Rectal smooth muscle tissue (tissue), 1 donor: ENCODE results near the gene CACNB2.
"Not testable (repeated sequence)": the region's sequence is repeated elsewhere in the genome, so short reads cannot be mapped to it uniquely, and the experiment has no call there.

Experiments
- H3K27ac ChIP-seq: one replicate; pipeline ENCODE4 v1.7.0; 2013; ENCODE audit warnings: low read depth, low read length, inconsistent platforms
- H3K27me3 ChIP-seq: one replicate; pipeline ENCODE4 v1.7.0; 2013; ENCODE audit warnings: low read length; ENCODE audit not compliant: control insufficient read depth, insufficient read depth
- H3K36me3 ChIP-seq: one replicate; pipeline ENCODE4 v1.7.0; 2013; ENCODE audit warnings: low read length; ENCODE audit not compliant: control insufficient read depth, insufficient read depth
- H3K4me1 ChIP-seq: one replicate; pipeline ENCODE4 v1.7.0; 2013; ENCODE audit warnings: low read length; ENCODE audit not compliant: control insufficient read depth, insufficient read depth
- H3K4me3 ChIP-seq: one replicate; pipeline ENCODE4 v1.7.0; 2013; ENCODE audit warnings: low read length
- H3K9ac ChIP-seq: one replicate; pipeline ENCODE4 v1.7.0; 2013; ENCODE audit warnings: low read length

CACNB2 gene

DNA sequence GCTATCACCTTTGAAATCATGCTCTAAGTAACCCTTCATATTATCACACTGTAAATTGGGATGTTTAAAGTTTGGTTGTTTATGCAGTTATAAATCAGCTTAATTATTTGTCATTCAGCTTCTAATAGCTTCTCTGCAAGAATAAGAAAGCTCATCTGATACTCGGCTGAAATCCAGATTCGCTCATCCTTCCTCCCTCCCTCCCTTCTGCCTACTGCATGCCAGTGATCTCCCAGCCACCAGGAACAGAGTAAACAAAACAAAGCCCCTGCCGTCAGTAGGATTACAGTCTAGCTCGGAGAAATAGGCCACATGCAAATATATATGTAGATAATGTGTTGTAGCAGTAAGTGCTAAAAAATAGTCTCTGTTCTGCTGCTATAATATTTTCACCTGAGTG is 299.4 kb downstream of the CACNB2 start:
- H3K9ac ChIP-seq, result no peak overlapping the region
- no peak overlapping the region for H3K4me3 ChIP-seq
- H3K27ac ChIP-seq, result no peak overlapping the region
- no peaks in the 10 kb centered on the region for H3K4me1 ChIP-seq
- H3K36me3 ChIP-seq, result no peaks in the 10 kb centered on the region
- H3K27me3 ChIP-seq, result no peaks in the 10 kb centered on the region

GRCh38 chr10:18445635-18446034 is 305.4 kb downstream of the CACNB2 start:
- not testable (repeated sequence) for H3K27ac ChIP-seq, H3K4me1 ChIP-seq, H3K4me3 ChIP-seq, H3K9ac ChIP-seq, H3K27me3 ChIP-seq, H3K36me3 ChIP-seq

- Histone ChIP-seq H3K27ac (no peak overlapping the region), H3K36me3 (no peaks in the 10 kb centered on the region), H3K27me3 (no peaks in the 10 kb centered on the region), H3K9ac (no peak overlapping the region), H3K4me1 (no peaks in the 10 kb centered on the region), H3K4me3 (no peak overlapping the region)
These were observed 306.0 kb downstream of the CACNB2 start for GRCh38 chr10:18446205-18446604.

DNA sequence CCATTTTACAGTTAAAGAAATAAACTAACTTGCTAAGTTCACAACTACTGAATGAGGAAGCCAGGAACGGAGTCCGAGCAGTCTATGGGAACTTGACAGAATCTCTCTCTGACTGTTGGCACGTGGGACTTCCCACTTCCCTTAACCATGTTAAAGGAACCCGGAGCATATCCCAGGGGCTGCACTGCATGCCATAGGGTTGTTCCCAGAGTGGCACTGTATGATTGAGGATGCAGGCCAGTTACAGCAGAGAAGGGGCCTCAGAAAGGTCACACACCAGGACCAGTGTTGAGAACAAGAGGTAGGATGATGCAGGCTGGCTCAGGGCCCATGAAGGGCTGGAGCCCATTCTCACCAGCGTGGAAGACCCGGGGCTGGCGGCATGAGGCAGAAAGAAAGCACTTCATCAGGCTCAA is 309.4 kb downstream of the CACNB2 start:
- no peak overlapping the region for H3K9ac ChIP-seq
- H3K36me3 ChIP-seq, result no peaks in the 10 kb centered on the region
- no peak overlapping the region for H3K27ac ChIP-seq
- no peak overlapping the region for H3K4me3 ChIP-seq
- no peaks in the 10 kb centered on the region for H3K4me1 ChIP-seq
- H3K27me3 ChIP-seq, result no peaks in the 10 kb centered on the region

DNA sequence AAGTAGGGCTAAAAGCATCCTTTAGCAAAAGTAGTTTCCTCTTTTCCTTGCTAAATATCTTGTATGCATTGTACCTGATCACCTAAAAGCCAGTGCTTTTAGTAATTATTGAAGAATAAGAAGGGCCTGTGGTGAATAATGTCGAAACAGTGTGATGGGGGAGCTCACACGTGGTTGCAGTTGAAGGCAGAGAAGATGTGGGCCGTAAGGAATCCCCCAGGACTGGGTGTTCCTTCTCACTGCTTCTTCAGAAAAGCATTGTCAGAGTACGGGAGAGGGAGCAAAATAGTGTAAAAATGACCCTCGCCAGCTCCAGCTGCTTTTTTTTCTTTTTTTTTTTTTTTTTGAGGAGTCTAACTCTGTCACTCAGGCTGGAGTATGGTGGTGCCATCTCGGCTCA is 310.1 kb downstream of the CACNB2 start:
- Histone ChIP-seq H3K27ac (no peak overlapping the region), H3K27me3 (no peaks in the 10 kb centered on the region), H3K9ac (no peak overlapping the region), H3K4me3 (no peak overlapping the region), H3K36me3 (no peaks in the 10 kb centered on the region), H3K4me1 (no peaks in the 10 kb centered on the region)

DNA sequence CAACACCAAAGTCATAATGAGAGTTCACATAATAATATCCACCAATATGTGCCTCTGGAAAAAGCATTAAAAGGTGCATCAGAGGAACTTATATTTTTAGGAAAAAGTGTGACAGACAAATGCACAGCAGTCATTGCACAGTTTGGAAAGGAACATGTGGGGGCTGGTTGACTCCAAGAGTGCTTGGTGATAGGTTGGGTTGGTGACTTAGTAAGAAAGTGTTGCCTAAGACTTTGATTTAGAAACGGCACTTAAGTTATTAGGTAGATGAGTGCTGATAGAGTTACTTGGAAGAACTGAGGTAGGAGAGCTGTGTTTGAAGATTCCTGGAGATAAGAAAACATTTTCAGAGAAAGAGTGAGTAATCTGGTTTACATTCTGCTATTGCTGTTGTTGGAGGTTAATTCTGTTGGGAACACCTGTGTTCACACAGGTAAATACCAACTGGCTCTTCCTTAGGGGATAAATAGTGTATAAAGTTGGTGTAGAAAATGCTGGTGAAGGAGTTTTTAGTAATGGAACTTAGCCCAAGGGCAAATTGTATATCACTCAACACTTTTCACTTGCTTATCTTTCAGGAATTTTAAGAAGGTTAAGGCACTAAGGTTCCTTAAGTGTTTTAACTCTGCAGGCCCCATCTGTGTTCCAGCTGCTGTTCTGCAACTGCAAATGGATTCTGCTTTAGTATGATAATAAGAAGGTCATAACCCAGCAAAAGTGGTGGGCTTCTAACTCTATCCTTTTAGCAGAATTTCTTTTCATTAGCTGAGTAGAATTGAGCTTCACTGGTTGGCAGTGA is 315.1 kb downstream of the CACNB2 start:
- no peaks in the 10 kb centered on the region for H3K4me1 ChIP-seq
- no peak overlapping the region for H3K9ac ChIP-seq
- no peaks in the 10 kb centered on the region for H3K27me3 ChIP-seq
- H3K36me3 ChIP-seq, result no peaks in the 10 kb centered on the region
- no peak overlapping the region for H3K27ac ChIP-seq
- H3K4me3 ChIP-seq, result no peak overlapping the region

DNA sequence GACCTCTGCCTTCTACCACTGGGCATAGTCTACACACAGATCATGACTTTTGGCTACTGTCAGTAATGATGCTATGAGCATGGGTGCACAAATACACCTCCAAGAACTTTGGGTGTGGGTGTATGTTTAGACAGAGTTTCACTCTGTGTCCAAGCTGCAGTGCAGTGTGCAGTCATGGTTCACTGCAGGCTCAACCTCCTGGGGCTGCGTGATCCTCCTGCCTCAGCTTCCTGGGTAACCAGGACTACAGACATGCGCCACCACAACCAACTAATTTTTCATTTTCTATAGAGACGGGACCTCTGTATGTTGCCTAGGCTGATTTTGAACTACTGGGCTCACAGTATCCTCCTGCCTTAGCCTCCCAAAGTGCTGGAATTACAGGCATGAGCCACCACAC is 316.8 kb downstream of the CACNB2 start:
- Histone ChIP-seq H3K4me1 (no peaks in the 10 kb centered on the region), H3K4me3 (no peak overlapping the region), H3K36me3 (no peaks in the 10 kb centered on the region), H3K27ac (no peak overlapping the region), H3K9ac (no peak overlapping the region), H3K27me3 (no peaks in the 10 kb centered on the region)

GRCh38 chr10:18460032-18460431 is 319.8 kb downstream of the CACNB2 start:
- no peak overlapping the region for H3K27ac ChIP-seq
- no peaks in the 10 kb centered on the region for H3K4me1 ChIP-seq

DNA sequence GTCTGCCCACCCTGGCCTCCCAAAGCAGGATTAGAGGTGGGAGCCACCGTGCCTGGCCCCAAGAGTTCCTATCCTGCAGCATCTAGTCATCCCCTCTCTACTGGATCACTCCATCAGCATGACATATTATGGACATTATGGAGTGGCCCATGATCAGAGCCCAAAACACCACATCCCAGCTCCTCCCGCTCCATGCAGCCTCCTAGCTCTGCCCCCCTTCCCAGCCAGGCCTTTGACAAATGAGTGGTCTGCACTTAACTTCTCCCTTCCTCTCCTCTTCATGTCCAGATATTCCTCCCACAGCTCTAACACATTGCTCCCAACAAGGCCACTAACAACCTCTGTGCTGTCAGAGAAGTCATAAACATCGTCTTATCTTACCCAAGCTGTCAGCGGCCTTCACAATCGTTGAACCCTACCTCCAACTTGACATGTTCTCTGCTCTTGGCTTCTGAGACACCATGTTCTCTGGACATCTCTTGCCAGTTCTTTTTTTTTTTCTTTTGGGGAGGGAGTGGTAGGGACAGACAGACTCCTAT is 323.5 kb downstream of the CACNB2 start:
- H3K27ac ChIP-seq, result no peak overlapping the region
- no peak overlapping the region for H3K4me3 ChIP-seq
- no peaks in the 10 kb centered on the region for H3K36me3 ChIP-seq
- no peaks in the 10 kb centered on the region for H3K27me3 ChIP-seq
- H3K9ac ChIP-seq, result no peak overlapping the region
- no peaks in the 10 kb centered on the region for H3K4me1 ChIP-seq

More at GRCh38 chr10:18460032-18460431, 319.8 kb downstream of the CACNB2 start:
- Histone ChIP-seq H3K9ac (no peak overlapping the region), H3K4me3 (no peak overlapping the region), H3K27me3 (no peaks in the 10 kb centered on the region), H3K36me3 (no peaks in the 10 kb centered on the region)

GRCh38 chr10:18469125-18469524 is 328.9 kb downstream of the CACNB2 start:
- H3K27me3 ChIP-seq, result no peaks in the 10 kb centered on the region
- no peak overlapping the region for H3K4me3 ChIP-seq
- H3K36me3 ChIP-seq, result no peaks in the 10 kb centered on the region
- no peak overlapping the region for H3K9ac ChIP-seq
- no peak overlapping the region for H3K27ac ChIP-seq
- H3K4me1 ChIP-seq, result no peaks in the 10 kb centered on the region

GRCh38 chr10:18472977-18473376 is 332.8 kb downstream of the CACNB2 start:
- H3K27ac ChIP-seq, result peak overlapping the region; percentile 27

GRCh38 chr10:18473424-18474117 is 333.3 kb downstream of the CACNB2 start:
- H3K27ac ChIP-seq, result peak overlapping the region; percentile 27
- no peaks in the 10 kb centered on the region for H3K27me3 ChIP-seq
- H3K4me1 ChIP-seq, result no peaks in the 10 kb centered on the region
- H3K4me3 ChIP-seq, result no peak overlapping the region
- H3K9ac ChIP-seq, result no peak overlapping the region
- H3K36me3 ChIP-seq, result no peaks in the 10 kb centered on the region

More at GRCh38 chr10:18472977-18473376, 332.8 kb downstream of the CACNB2 start:
- H3K27me3 ChIP-seq, result no peaks in the 10 kb centered on the region
- H3K4me1 ChIP-seq, result no peaks in the 10 kb centered on the region
- no peaks in the 10 kb centered on the region for H3K36me3 ChIP-seq
- no peak overlapping the region for H3K4me3 ChIP-seq
- no peak overlapping the region for H3K9ac ChIP-seq
